ENCODE results near the gene GATA2. TPM values are rescaled to one million over a fixed set of nuclear protein-coding genes. Genes with fewer than 3 reads are reported as not detected.

Gene GATA2
- total RNA-seq: 10 to 100 TPM in 3 of 4 donors, 1 to 10 TPM in 1; 8.1 to 24.7 (median 15.9) TPM

GRCh38 chr3:128492671-128493569, at the start of gene GATA2:
TSS of gene GATA2 (minus strand) at chr3:128493201. CDS start at chr3:128487031, 6,170 bp downstream.
- Histone ChIP-seq H3K36me3 (no peaks in the 10 kb centered on the region), H3K4me3 (no peak within 1 kb of the TSS), H3K9me3 (no peaks in the 10 kb centered on the region), H3K27me3 (peaks cover 11 to 97% of the 10 kb centered on the region in 2 donors), H3K27ac (no peak within 1 kb of the TSS), H3K4me1 (peaks cover 0 to 71% (median 50%) of the 10 kb centered on the region in 4 donors)
- no peak for TF ChIP-seq CTCF (IDR thresholded peaks at IDR 0.05)
- no peak for TF ChIP-seq EP300 (IDR thresholded peaks at IDR 0.05)
- TF ChIP-seq POLR2A (IDR thresholded peaks at IDR 0.05): no peak
- DNase-seq (ENCODE audit: low spot score in 2 of 2): no peak
- 15 to 17% methylated on average over 26 to 69 of the region's 78 CpGs for WGBS, 2 donors

- 80 to 92% methylated on average over 2 of the region's 2 CpGs for WGBS, 2 donors
- Histone ChIP-seq H3K4me1 (no peaks in the 10 kb centered on the region), H3K9me3 (peaks cover 0 to 14% (median 4%) of the 10 kb centered on the region in 4 donors), H3K36me3 (no peaks in the 10 kb centered on the region), H3K27me3 (no peaks in the 10 kb centered on the region), H3K4me3 (no peak overlapping the region), H3K27ac (no peak overlapping the region)
- DNase-seq (ENCODE audit: low spot score in 2 of 2): no peak
- TF ChIP-seq POLR2A (IDR thresholded peaks at IDR 0.05) (no peak), CTCF (IDR thresholded peaks at IDR 0.05) (no peak), EP300 (IDR thresholded peaks at IDR 0.05) (no peak)
These were observed 48.2 kb upstream of the GATA2 start for GRCh38 chr3:128541246-128541645.

GRCh38 chr3:128539376-128539775, 46.4 kb upstream of the GATA2 start:
- peaks cover 0 to 3% of the 10 kb centered on the region in 2 donors for H3K27me3 ChIP-seq

GRCh38 chr3:128537091-128537703, 44.2 kb upstream of the GATA2 start:
- Histone ChIP-seq H3K9me3 (peaks cover 0 to 2% (median 0%) of the 10 kb centered on the region in 4 donors), H3K4me1 (no peaks in the 10 kb centered on the region), H3K27me3 (peaks cover 0 to 9% of the 10 kb centered on the region in 2 donors), H3K4me3 (no peak overlapping the region), H3K36me3 (no peaks in the 10 kb centered on the region), H3K27ac (no peak overlapping the region)
- no peak for DNase-seq (ENCODE audit: low spot score in 2 of 2)
- no peak for TF ChIP-seq POLR2A (IDR thresholded peaks at IDR 0.05)
- TF ChIP-seq EP300 (IDR thresholded peaks at IDR 0.05): no peak
- no peak for TF ChIP-seq CTCF (IDR thresholded peaks at IDR 0.05)
- 47 to 58% methylated on average over 4 of the region's 4 CpGs for WGBS, 2 donors

More at GRCh38 chr3:128539376-128539775, 46.4 kb upstream of the GATA2 start:
- Histone ChIP-seq H3K4me3 (no peak overlapping the region), H3K9me3 (peaks cover 0 to 14% (median 4%) of the 10 kb centered on the region in 4 donors), H3K27ac (no peak overlapping the region), H3K4me1 (no peaks in the 10 kb centered on the region), H3K36me3 (no peaks in the 10 kb centered on the region)
- DNase-seq (ENCODE audit: low spot score in 2 of 2): no peak
- 93 to 94% methylated on average over 3 of the region's 3 CpGs for WGBS, 2 donors
- TF ChIP-seq POLR2A (IDR thresholded peaks at IDR 0.05): no peak
- no peak for TF ChIP-seq CTCF (IDR thresholded peaks at IDR 0.05)
- TF ChIP-seq EP300 (IDR thresholded peaks at IDR 0.05): no peak

Measured in tibial nerve (tissue), 4 donors.